Common myeloid progenitor, CD34-positive (primary cell): ENCODE data around the gene ZNF436.
A peak's percentile ranks its signal among the peaks of the same experiment; 100 is the strongest.

Experiments used
- CTCF ChIA-PET: fragments of 350-600 bp; sonication (Branson Sonifier 250); formaldehyde crosslinking; loops from one replicate; lab custom pipeline; 2021; ENCODE audit warnings: antibody characterized with exemption; lab: Charles Lee
- POLR2A ChIA-PET: fragments of 350-600 bp; sonication (Branson Sonifier 250); formaldehyde crosslinking; loops from one replicate; lab custom pipeline; 2021; ENCODE audit warnings: antibody characterized with exemption; lab: Charles Lee
- DNase-seq, 3 donors: peaks; one replicate each; pipeline versions ENCODE4 v3.0.0 to v3.0.0-alpha.2; 2013
- H3K27ac ChIP-seq, 2 experiments: 1 replicate in 1 of 2; 2 replicates in 1 of 2; pipeline ENCODE4 v1.7.0; 2013; ENCODE audit warnings: inconsistent platforms in 2 of 2, low read length in 2 of 2, mild to moderate bottlenecking in 2 of 2, low read depth in 1 of 2, moderate library complexity in 1 of 2; ENCODE audit not compliant: severe bottlenecking in 2 of 2, insufficient read depth in 1 of 2, poor library complexity in 1 of 2
- H3K27me3 ChIP-seq, 5 experiments: replicated peaks in 2 of 5; 1 replicate in 3 of 5; 2 replicates in 2 of 5; pipeline versions ENCODE4 v1.6.1 to v1.7.0; 2013; ENCODE audit warnings: low read length in 4 of 5, mild to moderate bottlenecking in 2 of 5, moderate library complexity in 2 of 5, inconsistent platforms in 1 of 5; ENCODE audit not compliant: insufficient read depth in 5 of 5, control insufficient read depth in 4 of 5
- H3K36me3 ChIP-seq, 4 experiments: 1 replicate in 2 of 4; 2 replicates in 2 of 4; pipeline versions ENCODE4 v1.6.1 to v1.7.0; 2013; ENCODE audit warnings: low read length in 3 of 4, control low read depth in 1 of 4, mild to moderate bottlenecking in 1 of 4; ENCODE audit not compliant: control insufficient read depth in 4 of 4, insufficient read depth in 4 of 4
- H3K4me1 ChIP-seq, 4 experiments: 1 replicate in 3 of 4; 2 replicates in 1 of 4; pipeline versions ENCODE4 v1.6.1 to v1.7.1; 2013; ENCODE audit warnings: low read length in 3 of 4, mild to moderate bottlenecking in 3 of 4, control low read depth in 1 of 4, inconsistent platforms in 1 of 4, moderate library complexity in 1 of 4; ENCODE audit not compliant: control insufficient read depth in 4 of 4, insufficient read depth in 4 of 4; ENCODE audit errors: control extremely low read depth in 1 of 4
- H3K4me3 ChIP-seq, 7 experiments: 1 replicate in 4 of 7; 2 replicates in 3 of 7; pipeline versions ENCODE4 v1.5.1 to v1.7.0; 2013; ENCODE audit warnings: mild to moderate bottlenecking in 7 of 7, low read length in 6 of 7, moderate library complexity in 6 of 7, inconsistent platforms in 2 of 7, low read depth in 2 of 7, control low read depth in 1 of 7; ENCODE audit not compliant: insufficient read depth in 4 of 7, control insufficient read depth in 1 of 7; ENCODE audit errors: extremely low read depth in 1 of 7
- H3K9me3 ChIP-seq, 5 experiments: 1 replicate in 4 of 5; 2 replicates in 1 of 5; pipeline versions ENCODE4 v1.6.1 to v1.7.1; 2013; ENCODE audit warnings: low read length in 4 of 5, mild to moderate bottlenecking in 2 of 5, inconsistent platforms in 1 of 5, low read depth in 1 of 5, moderate library complexity in 1 of 5; ENCODE audit not compliant: control insufficient read depth in 4 of 5, insufficient read depth in 2 of 5; ENCODE audit errors: control extremely low read depth in 1 of 5
- WGBS: methylation state at CpG from one replicate; pipeline ENCODE4 v1.1.5; 2013; ENCODE audit not compliant: insufficient coverage; 5-methylcytosine and 5-hydroxymethylcytosine counted together

Gene ZNF436

DNA sequence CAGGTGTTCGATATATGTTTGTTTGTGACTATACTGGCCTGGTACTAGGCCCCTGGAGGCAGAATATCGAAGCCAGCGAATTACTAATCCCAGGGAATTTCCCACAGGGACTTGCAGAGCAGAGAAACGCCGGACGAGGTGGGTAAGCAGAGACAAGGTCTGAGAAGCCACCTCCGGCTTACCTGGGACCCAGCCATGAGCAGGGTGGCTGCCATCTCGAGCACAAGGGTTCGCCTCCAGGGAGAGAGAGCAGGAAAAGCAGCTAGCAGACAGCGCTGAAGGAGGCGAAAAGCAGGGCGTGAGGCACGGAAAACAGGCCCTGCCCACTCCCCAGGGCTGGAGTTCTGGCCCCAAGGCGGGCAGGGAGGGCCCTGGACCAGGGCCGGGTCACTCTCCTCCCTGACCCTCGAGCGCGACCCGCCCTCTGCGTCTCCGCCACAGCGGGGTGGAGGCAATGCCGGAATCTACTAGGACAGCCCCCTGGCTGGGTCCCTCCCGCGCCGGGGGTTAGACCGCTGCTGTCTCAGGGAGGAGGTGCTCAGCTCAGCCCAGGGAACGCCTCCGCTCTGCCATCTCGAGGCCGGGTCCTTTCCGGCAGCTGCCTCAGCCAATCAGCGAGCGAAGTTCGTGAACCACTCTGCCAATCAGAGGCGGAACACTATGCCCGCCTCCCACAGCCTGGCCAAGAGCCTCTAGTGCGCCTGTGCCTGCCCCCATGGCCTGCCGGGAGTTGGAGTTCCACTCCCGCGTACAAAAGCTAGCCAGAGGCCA, 1.7 kb downstream of the ZNF436 start:
- no peaks in the 10 kb centered on the region for H3K27me3 ChIP-seq
- H3K27ac ChIP-seq = peak overlapping the region; percentile 77 to 96
- peaks cover 6 to 31% (median 16%) of the 10 kb centered on the region in 5 experiments for H3K9me3 ChIP-seq
- peak; percentile 99 to 100 (median 99) for DNase-seq
- peaks cover 9 to 35% (median 26%) of the 10 kb centered on the region in 4 experiments for H3K36me3 ChIP-seq
- peaks cover 13 to 35% (median 29%) of the 10 kb centered on the region in 4 experiments for H3K4me1 ChIP-seq
- WGBS = 5% methylated on average over 38 of the region's 41 CpGs
- ChIA-PET CTCF (interaction anchor here (0.7 to 1.6 kb wide), 6 partner anchors 22 to 36 kb away, joined by 3 to 5 read pairs (median 3); no protein-coding TSS in a partner anchor), POLR2A (interaction anchor here (0.6 to 3.5 kb wide), 2 partner anchors 24 to 1564 kb away, joined by 3 to 21 read pairs; partner anchors contain the start of gene HNRNPR)
- H3K4me3 ChIP-seq = peak overlapping the region; percentile 82 to 99 (median 94)

DNA sequence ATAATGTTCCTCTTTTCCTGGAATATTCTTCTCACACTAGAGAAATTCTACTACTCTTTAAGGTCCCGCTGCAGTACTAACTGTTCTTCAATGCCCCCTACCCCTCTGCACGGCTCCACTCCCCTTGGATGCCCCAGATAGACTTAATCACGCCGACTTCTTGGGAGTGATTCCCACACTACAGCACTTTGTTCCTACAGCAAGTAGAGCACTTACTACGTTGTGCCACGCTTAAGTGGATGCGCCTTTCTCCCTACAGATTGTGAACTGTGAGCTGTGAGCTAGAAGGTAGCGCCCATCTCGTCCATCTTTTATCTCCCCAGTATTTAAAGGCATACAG, 2.2 kb downstream of the ZNF436 start:
- ChIA-PET CTCF (interaction anchor here (1.1 to 1.6 kb wide), 4 partner anchors 21 to 37 kb away, joined by 3 to 5 read pairs (median 4); no protein-coding TSS in a partner anchor), POLR2A (interaction anchor here (3.5 kb wide), 1 partner anchor 23 kb away, joined by 21 read pairs; the partner anchor contains the start of gene HNRNPR)
- H3K27me3 ChIP-seq = no peaks in the 10 kb centered on the region
- peak overlapping the region in 1 of 2 experiments; percentile 96 for H3K27ac ChIP-seq
- H3K36me3 ChIP-seq = peaks cover 15 to 41% (median 31%) of the 10 kb centered on the region in 4 experiments
- H3K9me3 ChIP-seq = peaks cover 6 to 37% (median 22%) of the 10 kb centered on the region in 5 experiments
- 92% methylated on average over 4 of the region's 9 CpGs for WGBS
- peaks cover 13 to 35% (median 29%) of the 10 kb centered on the region in 4 experiments for H3K4me1 ChIP-seq
- H3K4me3 ChIP-seq = peak overlapping the region; percentile 82 to 99 (median 94)
- peak in 2 of 3 donors; percentile 18 to 33 for DNase-seq

DNA sequence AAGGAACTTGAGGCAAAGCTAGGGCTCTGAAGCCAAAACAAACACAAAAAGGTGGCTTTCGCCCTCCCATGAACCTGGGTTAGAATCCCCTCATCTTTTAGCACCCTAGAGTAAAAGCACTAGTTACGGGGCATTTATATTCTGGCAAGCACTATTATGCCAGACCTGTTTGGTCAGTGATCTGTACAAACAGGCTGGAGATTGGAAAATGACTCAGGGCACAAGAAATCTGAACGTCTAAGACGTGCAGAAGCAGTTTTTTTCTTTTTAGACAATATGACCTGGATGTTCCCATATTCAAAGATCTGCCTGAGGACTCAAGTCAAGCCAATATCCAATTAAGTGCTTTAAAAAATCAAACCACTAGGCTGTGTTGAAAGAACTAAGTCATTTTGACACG, 3.0 kb downstream of the ZNF436 start:
- 100% methylated on average over 5 of the region's 5 CpGs for WGBS
- H3K36me3 ChIP-seq = peaks cover 23 to 45% (median 38%) of the 10 kb centered on the region in 4 experiments
- peaks cover 13 to 35% (median 29%) of the 10 kb centered on the region in 4 experiments for H3K4me1 ChIP-seq
- no peak for DNase-seq
- H3K27me3 ChIP-seq = no peaks in the 10 kb centered on the region
- CTCF ChIA-PET = interaction anchor here (1.3 to 1.8 kb wide), 2 partner anchors 10 to 22 kb away, joined by 5 to 6 read pairs; partner anchors contain the start of gene HNRNPR
- no peak overlapping the region for H3K27ac ChIP-seq
- POLR2A ChIA-PET = interaction anchor here (3.5 kb wide), 1 partner anchor 22 kb away, joined by 21 read pairs; the partner anchor contains the start of gene HNRNPR
- no peak overlapping the region for H3K4me3 ChIP-seq
- peaks cover 9 to 45% (median 29%) of the 10 kb centered on the region in 5 experiments for H3K9me3 ChIP-seq

DNA sequence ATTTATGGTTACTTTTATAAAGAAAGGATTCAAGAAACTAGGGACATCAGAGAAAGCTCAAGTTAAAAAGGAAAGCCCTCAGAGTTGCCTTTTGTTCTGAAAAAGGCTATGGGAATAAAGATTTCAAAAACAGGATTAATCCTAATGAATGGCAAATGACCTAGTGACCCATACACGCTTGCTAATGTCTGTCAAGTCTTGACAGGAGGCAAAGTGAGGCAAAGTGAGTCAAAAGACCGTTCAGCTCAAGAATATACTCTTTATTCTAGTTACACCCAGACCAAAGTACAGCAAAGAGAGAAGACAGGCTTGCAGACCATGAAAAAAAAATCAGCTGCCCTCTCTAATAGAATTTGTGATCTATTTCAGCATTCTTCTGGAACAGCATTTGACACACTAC, 3.5 kb downstream of the ZNF436 start:
- Histone ChIP-seq H3K27me3 (no peaks in the 10 kb centered on the region), H3K4me3 (no peak overlapping the region), H3K9me3 (peaks cover 9 to 49% (median 34%) of the 10 kb centered on the region in 5 experiments), H3K27ac (no peak overlapping the region), H3K36me3 (peaks cover 28 to 50% (median 42%) of the 10 kb centered on the region in 4 experiments), H3K4me1 (peaks cover 13 to 31% (median 24%) of the 10 kb centered on the region in 4 experiments)
- DNase-seq = no peak
- CTCF ChIA-PET = interaction anchor here (1.3 to 1.8 kb wide), 2 partner anchors 9 to 21 kb away, joined by 5 to 6 read pairs; partner anchors contain the start of gene HNRNPR
- POLR2A ChIA-PET = no interaction called here
- no CpG with 5 or more reads among the region's 2 CpGs for WGBS

DNA sequence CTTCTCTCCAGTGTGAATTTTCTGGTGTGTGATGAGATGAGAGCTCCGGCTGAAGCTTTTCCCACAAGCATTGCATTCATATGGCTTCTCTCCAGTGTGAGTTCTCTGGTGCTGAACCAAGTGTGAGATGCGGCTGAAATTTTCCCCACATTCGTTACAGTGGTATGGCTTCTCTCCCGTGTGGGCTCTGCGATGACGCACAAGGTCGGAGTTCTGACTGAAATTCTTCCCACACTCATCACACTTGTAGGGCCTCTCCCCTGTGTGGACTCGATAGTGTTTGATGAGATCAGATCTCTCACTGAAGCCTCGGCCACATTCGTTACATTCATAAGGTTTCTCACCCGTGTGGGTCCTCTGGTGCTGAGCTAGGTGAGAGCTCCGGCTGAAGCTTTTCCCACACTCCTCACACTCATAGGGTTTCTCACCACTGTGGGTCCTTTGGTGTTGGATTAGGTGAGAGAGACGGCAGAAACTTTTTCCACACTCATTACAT, 7.4 kb downstream of the ZNF436 start:
- H3K27me3 ChIP-seq = no peaks in the 10 kb centered on the region
- POLR2A ChIA-PET = no interaction called here
- peak overlapping the region in 1 of 7 experiments; percentile 6 for H3K4me3 ChIP-seq
- H3K9me3 ChIP-seq = peaks cover 15 to 77% (median 50%) of the 10 kb centered on the region in 5 experiments
- H3K27ac ChIP-seq = no peak overlapping the region
- CTCF ChIA-PET = interaction anchor here (1.6 to 1.8 kb wide), 2 partner anchors 12 to 18 kb away, joined by 3 to 7 read pairs; partner anchors contain the start of gene HNRNPR
- peaks cover 34 to 73% (median 57%) of the 10 kb centered on the region in 4 experiments for H3K36me3 ChIP-seq
- peak in 2 of 3 donors; percentile 25 to 43 for DNase-seq
- H3K4me1 ChIP-seq = peaks cover 0 to 5% (median under 1%) of the 10 kb centered on the region in 4 experiments
- 100% methylated on average over 8 of the region's 13 CpGs for WGBS

DNA sequence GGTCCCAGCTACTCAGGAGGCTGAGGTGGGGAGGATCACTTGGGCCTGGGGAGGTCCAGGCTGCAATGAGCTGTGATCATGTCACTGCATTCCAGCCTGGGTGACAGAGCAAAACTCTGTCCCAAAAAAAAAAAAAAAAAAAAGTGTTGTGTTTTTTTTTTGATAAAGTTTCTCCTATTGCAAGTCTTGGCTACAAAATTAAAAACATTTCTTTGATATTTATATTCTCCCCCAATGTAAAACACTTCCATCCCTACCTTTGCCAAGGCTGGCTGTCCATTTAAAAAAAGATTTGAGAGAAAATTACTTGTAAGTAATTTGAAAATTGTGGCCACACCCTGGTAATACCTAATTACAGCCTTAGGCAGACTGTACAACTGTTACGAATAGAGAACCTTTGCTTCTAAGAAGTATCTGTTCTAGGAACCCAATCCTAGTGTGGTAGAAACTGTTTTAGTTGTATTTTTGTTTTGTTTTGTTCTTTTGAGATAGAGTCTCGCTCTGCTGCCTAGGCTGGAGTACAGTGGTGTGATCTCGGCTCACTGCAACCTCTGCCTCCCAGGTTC, 11.2 kb downstream of the ZNF436 start:
- no peaks in the 10 kb centered on the region for H3K27me3 ChIP-seq
- H3K27ac ChIP-seq = no peak overlapping the region
- H3K4me1 ChIP-seq = no peaks in the 10 kb centered on the region
- no peak overlapping the region for H3K4me3 ChIP-seq
- CTCF ChIA-PET = interaction anchor here (2.2 kb wide), 1 partner anchor 44 kb away, joined by 4 read pairs; no protein-coding TSS in a partner anchor
- POLR2A ChIA-PET = no interaction called here
- 100% methylated on average over 1 of the region's 3 CpGs for WGBS
- DNase-seq = peak in 1 of 3 donors; percentile 33
- peaks cover 10 to 56% (median 38%) of the 10 kb centered on the region in 5 experiments for H3K9me3 ChIP-seq
- peaks cover 26 to 47% (median 35%) of the 10 kb centered on the region in 4 experiments for H3K36me3 ChIP-seq
